ENCODE results near the gene FAM222A. TPM values are rescaled to one million over a fixed set of nuclear protein-coding genes. Genes with fewer than 3 reads are reported as not detected.

Gene FAM222A
- total RNA-seq, 1 donor from 2014 or later, result 7.9 TPM

GRCh38 chr12:109813810-109814416 is 100.3 kb downstream of the FAM222A start:
- no peak for TF ChIP-seq CTCF (conservative IDR thresholded peaks at IDR 0.05)
- no peaks in the 10 kb centered on the region for H3K9me3 Mint-ChIP-seq
- DNase-seq (ENCODE audit: extremely low spot score, unreplicated experiment), result no peak
- peaks cover 3% of the 10 kb centered on the region for H3K27me3 Mint-ChIP-seq
- no peak overlapping the region for H3K27ac Mint-ChIP-seq
- H3K4me3 Mint-ChIP-seq, result no peak overlapping the region
- peaks cover 4% of the 10 kb centered on the region for H3K4me1 Mint-ChIP-seq (ENCODE audit: unreplicated experiment)
- no peaks in the 10 kb centered on the region for H3K36me3 Mint-ChIP-seq

GRCh38 chr12:109814600-109815150 is 101.0 kb downstream of the FAM222A start:
- Mint-ChIP-seq H3K9me3 (no peaks in the 10 kb centered on the region), H3K27ac (no peak overlapping the region), H3K36me3 (no peaks in the 10 kb centered on the region), H3K4me3 (no peak overlapping the region), H3K4me1 (ENCODE audit: unreplicated experiment) (peaks cover 4% of the 10 kb centered on the region), H3K27me3 (peaks cover 3% of the 10 kb centered on the region)
- DNase-seq (ENCODE audit: extremely low spot score, unreplicated experiment), result no peak
- TF ChIP-seq CTCF (conservative IDR thresholded peaks at IDR 0.05), result no peak

- peaks cover 4% of the 10 kb centered on the region for H3K4me1 Mint-ChIP-seq (ENCODE audit: unreplicated experiment)
- no peak for DNase-seq (ENCODE audit: extremely low spot score, unreplicated experiment)
- peaks cover 3% of the 10 kb centered on the region for H3K27me3 Mint-ChIP-seq
- TF ChIP-seq CTCF (conservative IDR thresholded peaks at IDR 0.05), result no peak
- no peaks in the 10 kb centered on the region for H3K36me3 Mint-ChIP-seq
- no peak overlapping the region for H3K4me3 Mint-ChIP-seq
- H3K27ac Mint-ChIP-seq, result no peak overlapping the region
- H3K9me3 Mint-ChIP-seq, result no peaks in the 10 kb centered on the region
Measured at GRCh38 chr12:109815225-109815624, 101.6 kb downstream of the FAM222A start.

GRCh38 chr12:109815757-109816617 is 102.4 kb downstream of the FAM222A start:
- Mint-ChIP-seq H3K4me3 (no peak overlapping the region), H3K4me1 (ENCODE audit: unreplicated experiment) (peaks cover 4% of the 10 kb centered on the region), H3K36me3 (no peaks in the 10 kb centered on the region), H3K27me3 (peaks cover 3% of the 10 kb centered on the region), H3K27ac (no peak overlapping the region), H3K9me3 (no peaks in the 10 kb centered on the region)
- no peak for TF ChIP-seq CTCF (conservative IDR thresholded peaks at IDR 0.05)
- DNase-seq (ENCODE audit: extremely low spot score, unreplicated experiment), result no peak

- H3K36me3 Mint-ChIP-seq, result no peaks in the 10 kb centered on the region
- peaks cover 4% of the 10 kb centered on the region for H3K4me1 Mint-ChIP-seq (ENCODE audit: unreplicated experiment)
- TF ChIP-seq CTCF (conservative IDR thresholded peaks at IDR 0.05), result no peak
- no peak for DNase-seq (ENCODE audit: extremely low spot score, unreplicated experiment)
- H3K9me3 Mint-ChIP-seq, result no peaks in the 10 kb centered on the region
- H3K27me3 Mint-ChIP-seq, result peaks cover 3% of the 10 kb centered on the region
- H3K27ac Mint-ChIP-seq, result no peak overlapping the region
- H3K4me3 Mint-ChIP-seq, result no peak overlapping the region
Measured at GRCh38 chr12:109816870-109817269, 103.2 kb downstream of the FAM222A start.

Data from type B pancreatic cell (in vitro differentiated cells).